HK-2 (cell line): ENCODE measurements around the gene PPM1L.
"Not testable (repeated sequence)": the region's sequence is repeated elsewhere in the genome, so short reads cannot be mapped to it uniquely, and the experiment has no call there.

Source experiments
- DNase-seq: peaks from one replicate; pipeline ENCODE4 v3.0.0-alpha.2; 2018; ENCODE audit not compliant: unreplicated experiment

Gene PPM1L

DNA sequence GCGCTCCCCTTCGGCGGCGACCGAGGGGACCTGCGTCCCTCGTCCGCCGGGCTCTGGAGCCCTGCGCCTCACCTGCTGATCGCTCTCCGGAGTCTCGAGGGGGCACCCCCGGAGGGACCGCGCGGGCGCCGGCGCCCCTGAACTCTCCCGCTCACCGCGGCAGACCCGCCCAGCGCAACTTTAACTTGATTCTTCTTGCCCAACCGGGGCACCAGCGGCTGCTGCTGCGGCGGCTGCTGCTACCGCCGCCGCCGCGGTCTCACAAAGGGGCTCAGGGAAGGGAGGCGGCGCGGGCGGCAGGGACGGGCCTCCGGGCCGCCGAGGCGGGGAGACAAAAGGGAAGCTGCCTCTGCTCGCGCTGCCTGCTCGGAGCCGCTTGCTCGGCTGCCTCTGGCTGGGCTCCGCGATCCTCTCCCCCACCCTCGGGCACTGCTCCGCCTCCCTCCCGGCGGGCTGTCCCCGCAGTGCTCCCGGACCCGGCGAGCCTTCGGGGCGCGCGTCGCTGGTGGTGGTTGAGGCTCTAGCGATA, at the start of gene PPM1L:
Gene PPM1L, plus strand, starts transcription at position 456 of the 529 bp plus-strand sequence.
- peak; percentile 68 for DNase-seq

- peak; percentile 8 for DNase-seq
These were observed 48.7 kb upstream of the PPM1L start for GRCh38 chr3:160707187-160707794.

DNA sequence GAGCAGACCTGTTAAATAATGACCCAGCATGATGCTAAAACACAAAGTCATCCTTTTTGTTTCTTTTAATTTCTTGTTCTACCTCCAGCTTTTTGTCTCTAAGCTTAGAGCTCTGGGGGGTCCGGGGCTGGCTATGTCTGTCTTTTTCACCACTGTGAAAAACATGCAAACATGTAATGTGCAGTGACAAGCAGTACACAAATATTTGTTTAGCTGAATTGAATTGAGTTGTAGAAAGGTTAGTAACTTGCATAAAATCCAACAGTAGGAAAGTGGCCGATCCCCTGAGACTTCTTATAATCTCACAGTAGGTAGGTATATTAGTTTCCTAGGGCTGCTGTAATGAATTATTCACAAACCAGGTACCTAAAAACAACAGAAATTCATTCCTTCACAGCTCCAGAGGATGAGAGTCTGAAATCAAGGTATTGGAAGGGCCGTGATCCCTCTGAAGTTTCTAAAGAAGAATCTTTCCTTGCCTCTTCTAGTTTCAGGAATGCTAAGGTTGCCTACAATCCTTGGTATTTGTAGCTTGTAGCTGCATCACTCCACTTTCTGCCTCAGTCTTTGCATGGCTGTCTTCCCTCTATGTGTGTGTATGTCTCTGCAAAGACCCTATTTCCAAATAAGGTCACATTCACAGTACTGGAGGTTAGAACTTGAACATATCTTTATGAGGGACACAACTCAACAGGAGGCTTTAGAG, 46.4 kb upstream of the PPM1L start:
- DNase-seq, result no peak

DNA sequence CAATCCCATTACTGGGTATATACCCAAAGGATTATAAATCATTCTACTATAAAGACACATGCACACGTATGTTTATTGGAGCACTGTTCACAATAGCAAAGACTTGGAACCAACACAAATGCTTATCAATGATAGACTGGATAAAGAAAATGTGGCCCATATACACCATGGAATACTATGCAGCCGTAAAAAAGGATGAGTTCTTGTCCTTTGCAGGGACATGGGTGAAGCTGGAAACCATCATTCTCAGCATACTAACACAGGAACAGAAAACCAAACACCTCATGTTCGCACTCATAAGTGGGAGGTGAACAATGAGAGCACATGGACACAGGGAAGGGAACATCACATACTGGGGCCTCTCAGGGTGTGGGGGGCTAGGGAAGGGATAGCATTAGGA, 42.9 kb upstream of the PPM1L start:
- not testable (repeated sequence) for DNase-seq

- no peak for DNase-seq
These were observed 36.3 kb upstream of the PPM1L start for GRCh38 chr3:160719710-160720109.

GRCh38 chr3:160720123-160720746, 35.8 kb upstream of the PPM1L start:
- DNase-seq, result no peak

- DNase-seq, result no peak
These were observed 33.7 kb upstream of the PPM1L start for GRCh38 chr3:160722331-160722730.

DNA sequence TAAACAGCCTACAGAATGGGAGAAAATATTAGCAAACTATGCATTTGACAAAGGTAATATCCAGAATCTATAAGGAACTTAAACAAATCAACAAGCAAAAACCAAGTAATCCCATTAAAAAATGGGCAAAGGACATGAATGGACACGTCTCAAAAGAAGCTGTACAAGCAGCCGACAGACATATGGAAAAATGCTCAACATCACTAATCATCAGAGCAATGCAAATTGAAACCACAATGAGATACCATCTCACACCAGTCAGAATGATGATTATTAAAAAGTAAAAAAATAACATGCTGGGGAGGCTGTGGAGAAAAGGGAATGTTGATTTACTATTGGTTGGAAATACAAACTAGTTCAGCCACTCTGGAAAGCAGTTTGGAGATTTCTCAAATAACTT, 30.7 kb upstream of the PPM1L start:
- no peak for DNase-seq

DNA sequence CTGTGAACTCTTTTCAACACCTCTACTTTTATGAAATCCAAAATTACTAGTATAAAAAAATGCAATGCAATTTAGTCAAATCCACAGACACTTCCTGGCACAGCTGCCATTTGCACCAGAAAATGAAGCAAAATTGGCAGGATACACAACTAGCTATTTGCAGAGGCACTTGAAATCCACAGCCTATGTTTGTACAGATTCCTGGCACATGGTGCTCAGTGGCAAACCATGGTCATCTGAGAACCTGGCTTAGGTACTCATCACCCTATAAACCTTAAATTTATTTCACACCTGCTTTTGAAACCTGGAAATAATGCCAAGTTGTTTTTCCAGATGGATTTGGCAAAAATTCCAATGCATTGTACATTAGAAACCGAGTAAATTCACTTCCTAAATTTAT, 20.2 kb upstream of the PPM1L start:
- no peak for DNase-seq

GRCh38 chr3:160738048-160738447, 18.0 kb upstream of the PPM1L start:
- DNase-seq, result no peak

GRCh38 chr3:160739079-160739478, 17.0 kb upstream of the PPM1L start:
- no peak for DNase-seq

DNA sequence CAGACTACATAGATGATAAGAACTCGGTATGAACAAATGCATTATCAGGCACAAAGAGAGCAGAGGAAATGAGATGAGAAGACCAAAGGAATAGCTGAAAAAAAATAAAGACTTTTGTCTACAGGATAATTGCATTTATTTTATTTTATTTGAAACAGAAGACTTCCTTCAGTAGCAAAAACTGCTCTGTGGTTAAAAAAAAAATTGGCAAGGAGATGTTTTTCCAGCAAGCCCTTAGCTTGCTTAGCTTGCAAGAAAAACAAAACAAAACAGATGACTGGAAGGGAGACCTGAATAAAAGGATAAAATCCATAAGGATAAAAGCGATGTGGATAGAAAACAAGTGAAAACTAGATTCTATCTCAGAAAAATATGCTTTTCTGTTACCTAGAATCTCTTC, 9.1 kb upstream of the PPM1L start:
- DNase-seq, result no peak

- no peak for DNase-seq
These were observed 8.6 kb upstream of the PPM1L start for GRCh38 chr3:160747422-160747821.

GRCh38 chr3:160748231-160748630, 7.8 kb upstream of the PPM1L start:
- DNase-seq, result no peak

GRCh38 chr3:160748787-160749186, 7.2 kb upstream of the PPM1L start:
- no peak for DNase-seq

DNA sequence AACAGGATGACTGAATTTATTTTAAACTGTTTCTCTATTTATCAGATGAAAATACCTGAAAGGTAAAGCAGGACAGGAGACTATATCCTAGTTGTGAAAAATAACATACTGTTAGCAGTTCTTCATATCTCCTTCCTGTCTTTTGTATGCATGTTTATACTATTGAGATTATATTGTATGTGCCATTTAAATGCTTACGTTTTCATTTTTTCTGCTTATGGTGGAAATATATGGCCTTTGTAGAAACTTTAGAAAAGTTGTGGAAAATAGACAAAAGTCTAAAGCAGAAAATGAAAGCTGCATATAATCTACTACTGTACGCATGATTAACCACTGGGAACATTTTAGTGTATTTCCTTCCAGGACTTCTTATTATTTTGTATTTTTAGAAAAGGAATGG, 2.1 kb upstream of the PPM1L start:
- DNase-seq, result no peak

DNA sequence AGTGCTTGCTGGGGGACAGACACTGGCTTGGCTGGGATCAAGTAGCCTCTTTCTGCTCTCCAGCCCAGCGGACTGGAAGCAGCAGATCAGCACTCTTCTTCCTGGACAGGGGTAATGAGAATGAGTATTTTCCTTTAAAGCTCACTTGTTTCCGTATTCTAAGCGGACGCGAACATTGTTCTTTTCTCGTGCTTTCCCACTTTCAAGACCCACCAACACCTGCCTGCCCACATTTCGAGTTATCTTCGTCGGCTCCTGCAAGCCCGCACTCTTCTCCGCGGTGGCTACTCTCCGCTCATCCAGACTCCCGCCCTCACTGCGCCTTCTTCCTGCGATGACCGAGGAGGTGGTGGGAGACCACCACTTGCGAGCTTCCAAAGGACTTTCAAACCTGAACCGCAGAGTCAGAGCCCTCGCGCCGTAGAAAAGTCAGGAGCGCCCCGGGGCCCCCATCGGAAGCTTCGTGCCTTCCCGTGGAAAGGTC, 1.6 kb upstream of the PPM1L start:
- peak; percentile 39 for DNase-seq

GRCh38 chr3:160754855-160755747, 930 bp upstream of the PPM1L start:
- DNase-seq, result peak; percentile 93

DNA sequence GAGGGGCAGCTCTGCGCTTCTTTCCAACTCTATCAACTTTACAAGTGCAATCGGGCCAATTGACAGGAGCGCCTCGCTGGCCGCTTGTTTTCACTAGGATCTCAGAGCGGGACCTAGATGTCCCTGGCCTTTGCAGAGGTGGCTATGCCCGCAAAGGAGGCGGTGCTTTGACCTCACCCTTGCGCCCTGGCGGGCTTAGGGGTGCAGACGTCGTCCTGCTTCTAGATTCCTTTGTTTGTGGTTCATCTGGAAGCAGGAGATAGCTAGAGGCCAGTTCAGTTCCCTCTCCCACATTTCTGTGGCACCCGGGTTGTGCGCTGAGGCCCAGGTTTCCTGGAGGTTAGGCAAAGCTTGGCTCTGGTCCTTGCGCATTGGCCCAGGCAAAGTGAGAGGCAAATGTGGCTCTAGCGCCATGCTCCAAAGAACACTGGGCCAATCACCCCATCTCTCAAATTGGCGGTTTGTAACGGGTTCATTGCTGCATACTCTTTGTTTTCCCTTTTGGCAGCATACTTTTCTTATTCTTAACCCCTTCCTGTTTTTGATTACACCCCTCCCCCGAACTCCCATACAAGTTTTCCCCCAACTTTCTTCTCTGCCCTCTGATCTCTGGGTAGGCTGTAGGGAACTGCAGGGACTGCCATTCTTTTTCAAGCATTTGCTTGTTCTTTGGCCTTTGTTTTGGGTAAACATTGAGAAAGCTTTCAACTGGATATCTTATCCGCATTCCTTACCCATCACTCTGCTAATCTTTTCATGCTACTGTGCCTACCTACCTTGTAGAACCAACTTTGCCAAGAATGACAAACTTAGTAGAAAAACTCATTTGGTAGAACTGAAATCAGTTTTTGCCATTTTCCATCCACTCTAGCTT, 1.4 kb downstream of the PPM1L start:
- no peak for DNase-seq

- no peak for DNase-seq
These were observed 3.0 kb downstream of the PPM1L start for GRCh38 chr3:160758929-160759577.
